ENCODE results near the gene CORO7.

DNA sequence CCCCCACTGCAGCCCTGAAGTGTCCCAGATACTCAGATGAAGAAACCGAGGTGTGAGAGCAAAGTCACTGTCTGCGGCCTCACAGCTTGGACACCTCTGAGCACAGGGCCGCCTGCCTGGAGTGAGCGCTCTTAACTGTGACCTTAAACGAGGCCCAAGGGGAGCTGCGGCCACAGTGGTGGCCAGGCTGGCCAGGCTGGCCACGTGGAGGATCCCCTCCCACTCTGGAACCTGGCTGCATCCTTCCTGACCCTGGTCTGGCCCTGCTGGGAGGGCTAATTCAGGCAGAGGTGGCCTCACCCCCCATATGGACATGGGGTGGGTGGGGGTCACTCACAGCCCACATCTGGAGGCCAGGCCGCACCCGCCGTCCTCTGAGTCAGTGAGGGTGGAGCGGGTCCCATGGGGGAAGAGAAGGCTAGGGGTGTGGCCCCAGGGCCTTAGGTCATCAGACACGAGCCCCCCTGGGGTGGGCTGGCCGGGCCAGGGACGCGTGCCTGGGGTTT is 38.2 kb downstream of the CORO7 start:
- TF ChIP-seq, protein P1, sequence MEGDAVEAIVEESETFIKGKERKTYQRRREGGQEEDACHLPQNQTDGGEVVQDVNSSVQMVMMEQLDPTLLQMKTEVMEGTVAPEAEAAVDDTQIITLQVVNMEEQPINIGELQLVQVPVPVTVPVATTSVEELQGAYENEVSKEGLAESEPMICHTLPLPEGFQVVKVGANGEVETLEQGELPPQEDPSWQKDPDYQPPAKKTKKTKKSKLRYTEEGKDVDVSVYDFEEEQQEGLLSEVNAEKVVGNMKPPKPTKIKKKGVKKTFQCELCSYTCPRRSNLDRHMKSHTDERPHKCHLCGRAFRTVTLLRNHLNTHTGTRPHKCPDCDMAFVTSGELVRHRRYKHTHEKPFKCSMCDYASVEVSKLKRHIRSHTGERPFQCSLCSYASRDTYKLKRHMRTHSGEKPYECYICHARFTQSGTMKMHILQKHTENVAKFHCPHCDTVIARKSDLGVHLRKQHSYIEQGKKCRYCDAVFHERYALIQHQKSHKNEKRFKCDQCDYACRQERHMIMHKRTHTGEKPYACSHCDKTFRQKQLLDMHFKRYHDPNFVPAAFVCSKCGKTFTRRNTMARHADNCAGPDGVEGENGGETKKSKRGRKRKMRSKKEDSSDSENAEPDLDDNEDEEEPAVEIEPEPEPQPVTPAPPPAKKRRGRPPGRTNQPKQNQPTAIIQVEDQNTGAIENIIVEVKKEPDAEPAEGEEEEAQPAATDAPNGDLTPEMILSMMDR (IDR thresholded peaks at IDR 0.05), result no peak
- no peak for TF ChIP-seq EZH2 (IDR thresholded peaks at IDR 0.05; ENCODE audit: borderline replicate concordance, insufficient read depth, low read depth, low read length, poor library complexity, severe bottlenecking)
